HFF-Myc (cell line): Measurements from ENCODE around the gene VEGFC.
A peak's percentile ranks its signal among the peaks of the same experiment; 100 is the strongest.

ENCODE experiments used
- DNase-seq: peaks from one replicate; pipeline ENCODE4 v3.0.0-alpha.2; 2011; ENCODE audit warnings: low read depth; ENCODE audit errors: extremely low read depth
- H3K4me3 ChIP-seq: replicated peaks from 2 replicates; pipeline ENCODE4 v1.5.1; 2011; ENCODE audit warnings: low read depth, mild to moderate bottlenecking, control low read depth, low read length
- CTCF ChIP-seq: IDR thresholded peaks from 2 replicates; pipeline ENCODE4 v1.5.1; 2012; ENCODE audit warnings: mild to moderate bottlenecking, low read depth, low read length, control low read depth; ENCODE audit errors: missing control alignments

The VEGFC gene

GRCh38 chr4:176792326-176793059 is at the start of gene VEGFC:
VEGFC (minus strand) TSS chr4:176792922; CDS start chr4:176792311, 611 bp downstream.
- no peak for TF ChIP-seq CTCF
- peak within 1 kb of the TSS; percentile 70 for H3K4me3 ChIP-seq
- DNase-seq: no peak

- H3K4me3 ChIP-seq: no peak overlapping the region
- DNase-seq: peak; percentile 38
- TF ChIP-seq CTCF: no peak
These were observed 49.0 kb upstream of the VEGFC start for GRCh38 chr4:176841711-176842112.

GRCh38 chr4:176840166-176840565 is 47.4 kb upstream of the VEGFC start:
- no peak for TF ChIP-seq CTCF
- DNase-seq: no peak
- H3K4me3 ChIP-seq: no peak overlapping the region

- no peak for DNase-seq
- no peak for TF ChIP-seq CTCF
- H3K4me3 ChIP-seq: no peak overlapping the region
These were observed 46.9 kb upstream of the VEGFC start for GRCh38 chr4:176839656-176840055.

- H3K4me3 ChIP-seq: no peak overlapping the region
- no peak for TF ChIP-seq CTCF
- DNase-seq: peak; percentile 63
These were observed 46.1 kb upstream of the VEGFC start for GRCh38 chr4:176838601-176839433.

- no peak overlapping the region for H3K4me3 ChIP-seq
- TF ChIP-seq CTCF: no peak
- no peak for DNase-seq
These were observed 44.6 kb upstream of the VEGFC start for GRCh38 chr4:176837169-176837895.
